HepG2 (cell line): ENCODE data around the gene ALOX5.

Source experiments
- FOXA1 ChIP-seq, 2 experiments: fragments of 450-650 bp in 1 of 2; sonication (generic) in 1 of 2; formaldehyde crosslinking in 1 of 2; IDR thresholded peaks; 2 replicates each; pipeline versions ENCODE4 v1.4.0 to v1.6.1; 2016 to 2020; ENCODE audit warnings: missing genetic modification reagents in 1 of 2
- FOXM1 ChIP-seq: sonication (generic); formaldehyde crosslinking; IDR thresholded peaks from 2 replicates; pipeline ENCODE4 v1.5.0; 2020; ENCODE audit warnings: missing genetic modification reagents

GRCh38 chr10:45399113-45399512, 25.1 kb downstream of the ALOX5 start:
- TF ChIP-seq FOXA1 (IDR thresholded peaks at IDR 0.05), result no peak
- no peak for TF ChIP-seq FOXA1 (CRISPR knock-in tag; IDR thresholded peaks at IDR 0.05)
- TF ChIP-seq FOXM1 (CRISPR knock-in tag), result no peak
